H1 (cell line): ENCODE data around the gene NHS.

Source experiments
- CTCF ChIP-seq, 3 experiments: IDR thresholded peaks; 1 replicate in 2 of 3; 2 replicates in 1 of 3; pipeline versions ENCODE4 v1.5.1 to v1.6.1; 2011; ENCODE audit warnings: low read length in 3 of 3, mild to moderate bottlenecking in 3 of 3, inconsistent platforms in 2 of 3, low read depth in 1 of 3, moderate library complexity in 1 of 3; ENCODE audit not compliant: insufficient read depth in 1 of 3; ENCODE audit errors: control extremely low read depth in 1 of 3
- EGR1 ChIP-seq: IDR thresholded peaks from 2 replicates; pipeline ENCODE4 v1.6.1; 2011; ENCODE audit warnings: low read depth, low read length, borderline replicate concordance
- EP300 ChIP-seq, 2 experiments: IDR thresholded peaks; 1 replicate in 1 of 2; 2 replicates in 1 of 2; pipeline ENCODE4 v1.6.1; 2011 to 2012; ENCODE audit warnings: low read depth in 2 of 2, low read length in 2 of 2, mild to moderate bottlenecking in 2 of 2, borderline replicate concordance in 1 of 2, inconsistent platforms in 1 of 2, moderate library complexity in 1 of 2
- EZH2 ChIP-seq: fragments of 200-600 bp; sonication (generic); IDR thresholded peaks from 2 replicates; pipeline ENCODE4 v1.7.1; 2012; ENCODE audit warnings: low read depth, mild to moderate bottlenecking, moderate library complexity, low read length, inconsistent platforms; ENCODE audit not compliant: severe bottlenecking
- HDAC2 ChIP-seq, 2 experiments: fragments of 300-600 bp in 1 of 2; sonication (generic) in 1 of 2; IDR thresholded peaks; 2 replicates each; pipeline ENCODE4 v1.6.1; 2011 to 2012; ENCODE audit warnings: low read depth in 2 of 2, low read length in 2 of 2, mild to moderate bottlenecking in 2 of 2, moderate library complexity in 2 of 2, borderline replicate concordance in 1 of 2, inconsistent platforms in 1 of 2
- POLR2A ChIP-seq, 2 experiments: IDR thresholded peaks; 1 replicate in 1 of 2; 2 replicates in 1 of 2; pipeline ENCODE4 v1.6.1; 2011; ENCODE audit warnings: low read depth in 2 of 2, low read length in 2 of 2, mild to moderate bottlenecking in 2 of 2; ENCODE audit errors: control extremely low read depth in 1 of 2
- SUZ12 ChIP-seq: fragments of 200-600 bp; sonication (generic); IDR thresholded peaks from 2 replicates; pipeline ENCODE4 v1.6.1; 2012; ENCODE audit warnings: mild to moderate bottlenecking, inconsistent platforms, low read length, moderate library complexity, mixed read lengths

GRCh38 chrX:17376431-17377077 is 1.6 kb downstream of the NHS start:
- no peak for TF ChIP-seq CTCF (IDR thresholded peaks at IDR 0.05; ENCODE audit: control extremely low read depth in 1 of 3, insufficient read depth in 1 of 3, low read depth in 1 of 3, low read length in 3 of 3)
- no peak for TF ChIP-seq HDAC2 (IDR thresholded peaks at IDR 0.05; ENCODE audit: borderline replicate concordance in 1 of 2, low read depth in 2 of 2, low read length in 2 of 2)
- no peak for TF ChIP-seq EGR1
- TF ChIP-seq EZH2 = peak; percentile 46
- no peak for TF ChIP-seq EP300 (IDR thresholded peaks at IDR 0.05; ENCODE audit: borderline replicate concordance in 1 of 2, low read depth in 2 of 2, low read length in 2 of 2)
- no peak for TF ChIP-seq SUZ12
- TF ChIP-seq POLR2A (IDR thresholded peaks at IDR 0.05; ENCODE audit: control extremely low read depth in 1 of 2, low read depth in 2 of 2, low read length in 2 of 2) = no peak
